ENCODE measurements around the gene RARB.

DNA sequence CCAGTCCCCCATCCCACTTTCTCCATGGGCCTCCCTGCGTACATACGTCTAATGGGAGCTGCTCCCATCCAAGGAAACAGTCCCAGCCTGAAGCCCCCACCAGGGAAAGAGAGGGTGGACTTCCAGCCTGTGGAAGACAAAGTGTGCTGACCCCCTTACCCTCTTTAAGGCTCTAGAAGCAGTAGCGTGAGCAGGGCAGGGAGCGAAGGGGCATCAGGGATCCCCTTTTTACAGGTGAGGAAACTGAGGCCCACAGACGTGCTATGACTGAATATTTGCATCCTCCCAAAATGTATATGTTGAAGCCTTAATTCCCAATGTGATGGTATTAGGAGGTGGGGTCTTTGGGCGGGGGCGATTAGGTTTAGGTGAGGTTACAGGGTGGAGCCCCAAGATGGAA lies 153.3 kb downstream of the RARB start:
- no peak for TF ChIP-seq ZBTB1 (tag by site-specific recombination; IDR thresholded peaks at IDR 0.05)
- TF ChIP-seq, protein P1, sequence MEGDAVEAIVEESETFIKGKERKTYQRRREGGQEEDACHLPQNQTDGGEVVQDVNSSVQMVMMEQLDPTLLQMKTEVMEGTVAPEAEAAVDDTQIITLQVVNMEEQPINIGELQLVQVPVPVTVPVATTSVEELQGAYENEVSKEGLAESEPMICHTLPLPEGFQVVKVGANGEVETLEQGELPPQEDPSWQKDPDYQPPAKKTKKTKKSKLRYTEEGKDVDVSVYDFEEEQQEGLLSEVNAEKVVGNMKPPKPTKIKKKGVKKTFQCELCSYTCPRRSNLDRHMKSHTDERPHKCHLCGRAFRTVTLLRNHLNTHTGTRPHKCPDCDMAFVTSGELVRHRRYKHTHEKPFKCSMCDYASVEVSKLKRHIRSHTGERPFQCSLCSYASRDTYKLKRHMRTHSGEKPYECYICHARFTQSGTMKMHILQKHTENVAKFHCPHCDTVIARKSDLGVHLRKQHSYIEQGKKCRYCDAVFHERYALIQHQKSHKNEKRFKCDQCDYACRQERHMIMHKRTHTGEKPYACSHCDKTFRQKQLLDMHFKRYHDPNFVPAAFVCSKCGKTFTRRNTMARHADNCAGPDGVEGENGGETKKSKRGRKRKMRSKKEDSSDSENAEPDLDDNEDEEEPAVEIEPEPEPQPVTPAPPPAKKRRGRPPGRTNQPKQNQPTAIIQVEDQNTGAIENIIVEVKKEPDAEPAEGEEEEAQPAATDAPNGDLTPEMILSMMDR (tag by site-specific recombination; IDR thresholded peaks at IDR 0.05) = no peak
- no peak for TF ChIP-seq ZNF48 (tag by site-specific recombination; IDR thresholded peaks at IDR 0.05)
